Hematopoietic multipotent progenitor cell treated with erythropoietin and hydrocortisone succinate and interleukin-3 and kit ligand, for 17 days (in vitro differentiated cells): Measurements from ENCODE around the gene KIF26A.

ENCODE experiments used
- DNase-seq: peaks from one replicate; pipeline ENCODE4 v3.0.0-alpha.2; 2015; ENCODE audit warnings: low spot score

Gene KIF26A

GRCh38 chr14:104158827-104159798, 20.7 kb downstream of the KIF26A start:
- peak; percentile 96 for DNase-seq

DNA sequence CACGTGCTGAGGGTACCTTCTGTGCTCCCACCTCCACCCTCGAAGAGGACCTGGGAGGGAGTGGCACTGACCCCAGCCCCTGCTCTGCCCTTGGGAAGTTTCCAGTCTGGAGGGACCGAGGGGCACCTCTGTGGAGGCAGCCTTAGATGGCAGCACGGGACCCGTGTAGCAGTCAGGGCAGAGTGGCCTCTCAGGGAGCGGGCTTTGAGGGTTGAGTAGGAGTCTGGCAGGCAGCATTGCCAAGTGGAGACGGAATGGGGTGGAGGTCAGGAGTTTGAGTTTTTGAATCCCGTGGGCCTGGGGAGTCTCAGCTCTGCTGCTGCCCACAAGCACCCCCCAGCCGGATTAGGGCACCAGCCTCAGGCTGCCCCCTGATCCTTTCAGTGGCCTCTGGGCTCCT, 21.6 kb downstream of the KIF26A start:
- peak; percentile 21 for DNase-seq

DNA sequence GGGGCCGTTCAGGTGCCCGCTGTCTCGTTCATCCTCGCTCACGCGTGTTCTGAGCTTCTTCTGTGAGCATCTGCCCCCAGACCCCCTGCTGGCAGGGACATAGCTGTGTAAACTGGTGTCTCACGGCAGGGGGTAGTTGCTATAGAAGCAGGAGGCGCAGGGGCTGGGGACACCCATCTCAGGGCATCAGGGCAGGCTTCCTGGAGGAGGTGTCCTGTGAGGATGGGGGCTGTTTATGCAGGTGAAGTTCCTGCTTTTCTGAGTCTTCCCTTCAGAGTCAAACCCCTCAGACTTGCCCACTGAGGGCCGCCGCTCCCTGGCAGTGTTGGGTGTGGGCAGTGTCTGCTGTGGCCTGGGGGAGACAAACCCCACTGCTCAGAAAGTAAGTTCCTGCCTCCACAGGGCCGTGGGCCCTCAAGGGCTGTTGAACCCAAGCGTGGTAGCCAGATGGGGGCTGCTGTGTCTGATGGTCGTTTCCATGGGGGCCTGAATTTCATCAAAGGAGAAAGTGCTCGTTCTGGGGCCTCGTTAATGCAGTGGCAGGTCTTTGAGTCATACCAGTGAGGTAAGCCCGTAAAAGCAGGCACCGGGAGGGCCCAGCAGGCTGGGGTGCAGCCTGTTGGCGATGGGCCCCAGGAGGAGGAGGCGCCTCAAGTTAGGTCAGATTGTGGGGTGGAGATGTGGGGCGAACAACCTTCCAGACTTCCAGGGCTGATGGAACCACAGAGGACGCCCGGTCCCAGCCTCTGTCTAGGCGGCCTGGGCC, 23.4 kb downstream of the KIF26A start:
- peak; percentile 52 for DNase-seq

- DNase-seq = peak; percentile 37
These were observed 24.1 kb downstream of the KIF26A start for GRCh38 chr14:104162495-104162894.

DNA sequence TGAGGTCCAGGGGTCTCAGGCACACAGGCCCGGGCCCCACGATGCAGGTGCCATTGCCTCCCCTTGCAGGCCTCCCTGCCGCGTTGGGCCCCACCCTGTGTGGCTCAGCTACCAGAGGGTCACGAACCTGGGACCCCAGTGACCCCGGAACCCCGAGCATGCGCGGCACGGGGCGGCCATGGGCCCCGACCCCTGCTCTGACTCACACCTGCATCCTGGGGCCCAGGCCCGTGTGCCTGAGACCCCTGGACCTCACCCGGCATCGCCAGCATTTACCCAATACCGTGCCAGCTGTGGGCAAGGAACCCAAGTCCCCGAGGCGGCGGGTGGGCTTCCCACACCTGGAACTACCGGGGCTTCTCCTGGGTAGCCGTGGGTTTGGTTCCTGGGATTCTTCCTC, 25.2 kb downstream of the KIF26A start:
- no peak for DNase-seq

GRCh38 chr14:104164041-104164440, 25.7 kb downstream of the KIF26A start:
- no peak for DNase-seq

GRCh38 chr14:104164512-104164911, 26.1 kb downstream of the KIF26A start:
- DNase-seq = no peak

DNA sequence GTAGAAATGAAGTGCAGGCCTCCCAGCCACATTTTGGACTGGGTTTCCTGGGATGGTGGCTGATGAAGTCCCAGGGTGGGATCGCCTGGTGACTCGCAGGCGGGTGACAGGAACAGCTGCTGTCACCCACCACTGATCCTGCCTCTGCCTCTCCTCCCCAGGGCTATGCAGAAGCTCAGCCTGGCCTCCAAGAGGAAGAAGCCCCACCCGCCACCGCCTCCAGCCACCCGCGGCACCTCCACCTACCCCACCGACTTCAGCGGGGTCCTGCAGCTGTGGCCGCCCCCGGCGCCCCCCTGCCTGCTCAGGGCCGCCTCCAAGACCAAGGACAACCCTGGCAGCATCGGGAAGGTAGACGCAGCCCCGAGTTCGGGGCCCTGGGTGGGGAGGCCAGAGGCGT, 28.3 kb downstream of the KIF26A start:
- DNase-seq = no peak

GRCh38 chr14:104168603-104169002, 30.2 kb downstream of the KIF26A start:
- DNase-seq = no peak

DNA sequence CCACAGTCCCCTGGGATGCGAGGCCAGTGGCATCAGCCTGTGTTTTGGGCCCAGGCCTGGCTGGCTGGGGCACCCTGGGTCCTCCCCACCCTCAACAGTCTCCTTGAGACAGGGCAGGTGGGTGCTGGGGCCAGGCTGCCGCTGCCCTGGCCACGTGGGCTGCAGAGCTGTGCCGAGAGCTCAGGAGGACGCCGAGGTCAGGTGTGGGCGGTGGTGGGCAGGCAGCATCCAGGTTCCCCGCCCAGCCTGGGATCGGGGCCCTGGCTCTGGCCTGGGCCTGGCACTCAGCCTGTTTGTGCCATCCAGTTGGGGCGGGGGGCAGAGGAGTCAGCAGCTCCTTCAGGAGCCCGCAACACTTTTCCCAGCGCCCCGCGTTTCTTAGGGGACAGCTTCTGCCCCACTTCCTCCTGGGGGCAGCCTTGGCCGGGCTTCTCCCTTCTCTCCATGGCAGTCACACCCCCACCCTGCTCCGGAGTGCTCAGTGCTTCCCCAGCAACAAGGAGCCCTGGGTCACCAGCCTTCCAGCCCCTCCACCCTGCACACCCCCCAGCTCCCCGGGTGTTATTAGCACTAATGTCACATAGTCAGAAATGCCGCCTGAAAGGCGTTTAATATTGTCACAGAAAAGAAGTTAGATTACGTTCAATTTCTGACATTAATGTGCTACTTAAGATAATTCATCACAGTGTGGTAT, 30.8 kb downstream of the KIF26A start:
- DNase-seq = no peak

DNA sequence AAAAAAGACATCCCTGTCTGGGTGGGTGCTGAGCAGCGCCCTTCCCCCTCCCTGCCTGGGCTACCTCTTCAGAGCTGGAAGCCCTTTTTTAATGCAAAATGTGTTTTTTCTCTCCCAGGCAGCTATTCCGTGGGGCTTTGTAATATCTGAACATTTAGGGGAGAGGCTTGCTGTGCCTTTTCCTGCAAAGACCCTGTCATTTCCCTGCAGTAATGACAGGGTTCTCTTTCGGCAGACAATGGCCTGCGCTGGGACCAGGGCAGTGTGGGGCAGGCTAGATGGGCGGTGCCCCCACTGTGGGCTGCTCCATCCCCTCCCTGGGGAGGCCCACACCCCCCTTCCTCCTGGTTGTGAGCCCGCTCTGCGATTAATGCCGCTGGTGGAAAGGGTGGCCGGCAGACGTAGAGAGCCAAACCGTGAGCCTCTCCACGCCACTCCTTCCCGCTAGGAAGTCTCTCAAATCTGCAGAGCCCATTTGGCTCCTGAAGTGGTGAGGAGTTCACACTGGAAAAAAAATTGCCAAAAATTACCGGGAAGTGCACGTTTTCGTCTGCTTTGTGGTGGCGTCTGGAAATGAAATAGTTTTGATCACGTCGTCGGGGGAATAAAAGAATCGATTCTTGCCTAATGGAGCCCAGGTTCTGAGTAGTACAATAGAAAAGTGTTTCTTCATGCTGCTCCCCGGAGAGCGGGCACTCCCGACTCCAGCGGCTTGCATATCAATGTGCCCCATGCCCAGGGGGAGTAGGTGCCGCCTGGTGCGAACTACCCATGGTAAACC, 31.5 kb downstream of the KIF26A start:
- no peak for DNase-seq

DNA sequence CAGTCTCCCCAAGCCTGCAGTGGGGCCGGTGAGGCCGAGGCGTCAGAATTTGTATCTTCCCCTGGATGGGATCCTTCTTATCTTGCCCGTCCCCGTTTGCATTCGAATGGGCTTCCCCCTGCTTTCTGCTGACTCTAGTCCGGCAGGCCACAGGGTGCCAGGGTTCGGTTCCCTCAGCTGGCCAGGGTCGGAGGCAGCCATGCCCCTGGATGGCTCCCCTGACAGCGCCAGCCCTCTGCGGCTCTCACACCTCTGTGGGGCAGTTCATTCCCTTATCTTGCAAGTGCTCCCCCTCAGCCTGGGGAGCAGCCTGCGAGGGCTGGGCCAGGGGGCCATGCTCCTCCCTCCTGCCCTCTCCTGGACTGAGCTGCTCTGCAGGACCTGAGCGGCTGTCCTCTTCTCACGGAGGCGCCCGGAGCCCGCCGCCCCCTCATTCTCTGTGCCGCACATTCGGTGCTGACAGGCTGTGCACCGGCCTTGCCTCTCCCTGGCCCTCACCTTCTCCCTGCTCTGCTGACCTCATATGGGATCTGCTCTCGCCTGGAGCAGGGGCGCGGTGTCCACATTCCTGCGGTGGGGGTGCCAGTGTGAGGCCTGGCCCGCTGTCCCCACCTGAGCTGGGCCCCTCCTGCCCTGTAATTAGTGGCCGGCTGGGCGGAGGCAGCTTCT, 32.8 kb downstream of the KIF26A start:
- no peak for DNase-seq

DNA sequence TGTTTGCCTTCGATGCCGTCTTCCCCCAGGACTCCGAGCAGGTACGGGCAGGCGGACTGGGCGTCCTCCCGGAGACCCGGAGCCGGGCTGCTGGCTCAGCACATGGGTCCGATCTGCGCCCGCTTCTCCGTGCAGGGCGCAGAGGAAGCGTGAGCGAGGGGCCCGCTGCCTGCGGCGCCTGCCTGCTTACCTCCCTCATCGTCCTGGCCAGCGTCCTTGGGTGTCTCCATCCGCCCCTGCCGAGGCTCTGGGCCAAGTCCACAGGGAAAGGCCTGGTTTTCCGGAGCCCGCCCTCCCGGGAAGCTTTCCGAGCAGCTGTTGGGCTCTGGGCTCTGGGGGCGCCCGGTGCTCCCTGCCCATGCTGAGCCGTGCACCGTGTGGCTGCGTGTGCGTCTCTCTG, 33.5 kb downstream of the KIF26A start:
- DNase-seq = no peak

DNA sequence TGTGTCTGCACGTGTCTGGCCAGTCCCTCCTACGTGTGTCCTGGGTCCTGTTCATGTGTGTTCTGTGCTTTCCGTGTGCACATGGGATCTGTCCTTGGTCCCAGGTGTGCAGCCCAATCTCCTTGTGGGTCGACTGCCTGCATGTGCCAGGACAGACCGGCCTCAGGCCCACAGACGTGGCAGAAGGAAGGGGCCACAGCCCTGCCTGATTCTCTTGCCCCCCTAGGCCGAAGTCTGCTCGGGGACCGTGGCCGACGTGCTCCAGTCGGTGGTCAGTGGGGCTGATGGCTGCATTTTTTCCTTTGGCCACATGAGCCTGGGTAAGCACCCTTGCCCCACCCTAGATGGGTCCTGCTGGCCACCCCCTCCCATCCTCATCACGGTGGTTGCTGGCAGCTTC, 34.0 kb downstream of the KIF26A start:
- DNase-seq = no peak

- no peak for DNase-seq
These were observed 34.5 kb downstream of the KIF26A start for GRCh38 chr14:104172880-104173279.

- DNase-seq = no peak
These were observed 35.7 kb downstream of the KIF26A start for GRCh38 chr14:104174051-104174450.

- no peak for DNase-seq
These were observed 36.7 kb downstream of the KIF26A start for GRCh38 chr14:104175041-104175440.

DNA sequence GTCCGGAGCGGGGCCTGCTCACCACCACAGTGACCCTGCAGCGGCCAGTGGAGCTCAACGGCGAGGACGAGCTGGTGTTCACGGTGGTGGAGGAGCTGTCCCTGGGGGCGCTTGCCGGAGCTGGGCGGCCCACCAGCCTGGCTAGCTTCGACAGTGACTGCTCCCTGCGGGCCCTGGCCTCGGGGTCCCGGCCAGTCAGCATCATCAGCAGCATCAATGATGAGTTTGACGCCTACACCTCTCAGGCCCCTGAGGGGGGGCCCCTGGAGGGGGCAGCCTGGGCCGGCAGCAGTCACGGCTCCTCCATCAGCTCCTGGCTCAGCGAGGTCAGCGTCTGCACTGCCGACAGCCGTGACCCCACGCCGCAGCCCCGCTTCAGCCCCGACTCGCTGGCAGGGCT, 37.4 kb downstream of the KIF26A start:
- no peak for DNase-seq

- DNase-seq = no peak
These were observed 38.2 kb downstream of the KIF26A start for GRCh38 chr14:104176611-104177010.

DNA sequence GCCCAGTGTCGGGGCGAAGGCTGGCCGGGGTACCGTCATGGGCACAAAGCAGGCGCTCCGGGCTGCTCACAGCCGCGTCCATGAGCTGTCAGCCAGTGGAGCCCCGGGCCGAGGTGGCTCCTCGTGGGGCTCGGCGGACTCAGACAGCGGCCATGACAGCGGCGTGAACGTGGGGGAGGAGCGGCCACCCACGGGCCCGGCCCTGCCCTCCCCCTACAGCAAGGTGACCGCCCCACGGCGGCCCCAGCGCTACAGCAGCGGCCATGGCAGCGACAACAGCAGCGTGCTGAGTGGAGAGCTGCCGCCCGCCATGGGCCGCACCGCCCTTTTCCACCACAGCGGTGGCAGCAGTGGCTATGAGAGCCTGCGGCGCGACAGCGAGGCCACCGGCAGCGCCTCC, 39.0 kb downstream of the KIF26A start:
- DNase-seq = no peak

GRCh38 chr14:104178279-104178678, 39.9 kb downstream of the KIF26A start:
- DNase-seq = no peak
